Lower lobe of right lung (tissue), 2 donors: ENCODE results near the gene S100A1. TPM values are rescaled to one million over a fixed set of nuclear protein-coding genes. Genes with fewer than 3 reads are reported as not detected.

Experiments used
- ATAC-seq, 2 donors: fragments of 200-7000 bp; cut with Tn5 transposase; one replicate each; pipeline ENCODE4 v1.9.1; 2020 to 2022; ENCODE audit warnings: mild to moderate bottlenecking in 2 of 2, moderate library complexity in 2 of 2
- DNase-seq: peaks from one replicate; pipeline ENCODE4 v3.0.0-alpha.2; 2020
- H3K27ac ChIP-seq: fragments of 200-600 bp; one replicate; pipeline ENCODE4 v1.8.0; 2022
- H3K27me3 ChIP-seq: fragments of 200-600 bp; one replicate; pipeline ENCODE4 v1.8.0; 2022; ENCODE audit warnings: low read depth
- H3K36me3 ChIP-seq: fragments of 200-600 bp; one replicate; pipeline ENCODE4 v1.8.0; 2022; ENCODE audit warnings: mild to moderate bottlenecking
- H3K4me1 ChIP-seq: fragments of 200-600 bp; one replicate; pipeline ENCODE4 v1.8.0; 2022
- H3K4me3 ChIP-seq: fragments of 200-600 bp; one replicate; pipeline ENCODE4 v1.8.0; 2022; ENCODE audit warnings: mild to moderate bottlenecking
- H3K9me3 ChIP-seq: fragments of 200-600 bp; one replicate; pipeline ENCODE4 v1.8.0; 2022
- intact Hi-C: fragments of 100-400 bp; cut with DNase I; formaldehyde crosslinking; loops from one replicate; pipeline ENCODE4 v1.11.0; 2022
- total RNA-seq: library from RNA; stranded (reverse); fragmentation: NEBNext Ultra II Directional; extraction: Animal tissue kit (Norgen Biotek cat#: 25700); gene quantifications from one replicate; pipeline ENCODE4 v1.2.1, GENCODE V29; 2021
- TF ChIP-seq, protein P1 (sequence below): fragments of 200-600 bp; IDR thresholded peaks from one replicate; pipeline ENCODE4 v1.8.0; 2022; ENCODE audit warnings: antibody characterized with exemption, mild to moderate bottlenecking
- donor health status: DM: no; HTN: yes; CAD: no; lungs with severe emphysema.

The S100A1 gene
- total RNA-seq, 1 donor from 2014 or later = 0.71 TPM

DNA sequence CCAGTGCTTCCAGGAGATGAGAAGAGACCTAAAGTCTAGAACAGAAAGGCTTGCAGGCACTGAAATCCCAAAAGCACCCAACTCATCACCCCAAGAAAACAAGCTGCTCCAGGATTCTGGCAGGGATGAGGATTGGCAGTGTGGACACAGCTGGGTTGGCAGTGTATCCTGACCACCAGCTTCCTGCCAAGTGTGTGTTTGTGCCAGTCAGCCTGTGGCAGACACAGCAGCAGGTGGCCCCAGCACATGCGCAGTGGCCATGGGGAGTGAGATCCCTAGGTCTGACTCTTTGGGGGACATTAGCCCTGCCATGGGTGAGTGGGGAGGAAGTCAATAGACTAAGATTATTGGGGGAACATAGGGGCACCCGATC is 21.6 kb downstream of the S100A1 start:
- Histone ChIP-seq H3K27ac (no peak overlapping the region), H3K9me3 (no peaks in the 10 kb centered on the region), H3K36me3 (peaks cover 20% of the 10 kb centered on the region), H3K4me1 (peaks cover 20% of the 10 kb centered on the region), H3K4me3 (no peak overlapping the region), H3K27me3 (no peaks in the 10 kb centered on the region)
- peak in 1 of 2 donors; percentile 11 for ATAC-seq
- intact Hi-C loops = no loop called here
- DNase-seq = no peak
- TF ChIP-seq, protein P1, sequence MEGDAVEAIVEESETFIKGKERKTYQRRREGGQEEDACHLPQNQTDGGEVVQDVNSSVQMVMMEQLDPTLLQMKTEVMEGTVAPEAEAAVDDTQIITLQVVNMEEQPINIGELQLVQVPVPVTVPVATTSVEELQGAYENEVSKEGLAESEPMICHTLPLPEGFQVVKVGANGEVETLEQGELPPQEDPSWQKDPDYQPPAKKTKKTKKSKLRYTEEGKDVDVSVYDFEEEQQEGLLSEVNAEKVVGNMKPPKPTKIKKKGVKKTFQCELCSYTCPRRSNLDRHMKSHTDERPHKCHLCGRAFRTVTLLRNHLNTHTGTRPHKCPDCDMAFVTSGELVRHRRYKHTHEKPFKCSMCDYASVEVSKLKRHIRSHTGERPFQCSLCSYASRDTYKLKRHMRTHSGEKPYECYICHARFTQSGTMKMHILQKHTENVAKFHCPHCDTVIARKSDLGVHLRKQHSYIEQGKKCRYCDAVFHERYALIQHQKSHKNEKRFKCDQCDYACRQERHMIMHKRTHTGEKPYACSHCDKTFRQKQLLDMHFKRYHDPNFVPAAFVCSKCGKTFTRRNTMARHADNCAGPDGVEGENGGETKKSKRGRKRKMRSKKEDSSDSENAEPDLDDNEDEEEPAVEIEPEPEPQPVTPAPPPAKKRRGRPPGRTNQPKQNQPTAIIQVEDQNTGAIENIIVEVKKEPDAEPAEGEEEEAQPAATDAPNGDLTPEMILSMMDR = no peak

DNA sequence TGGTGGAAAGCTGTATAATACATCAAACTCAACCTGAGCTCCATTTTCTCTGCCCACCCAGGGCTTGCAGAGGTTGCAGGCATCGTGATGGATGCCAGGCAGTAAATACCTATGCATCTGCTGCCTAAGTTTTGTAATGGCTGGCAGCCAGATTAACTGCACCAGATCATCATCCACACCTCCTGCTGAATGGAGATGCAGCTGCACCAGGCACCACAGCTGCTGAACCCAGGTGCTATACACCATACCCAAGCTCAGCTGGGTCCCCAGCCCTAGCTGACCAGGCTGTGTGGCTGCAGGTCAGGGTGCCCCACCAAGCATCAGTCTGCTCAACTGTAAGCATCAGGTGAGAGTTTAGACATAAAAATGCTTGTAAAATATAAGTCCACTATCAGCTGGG is 23.5 kb downstream of the S100A1 start:
- ATAC-seq (no peak), DNase-seq (no peak)
- Histone ChIP-seq H3K27me3 (no peaks in the 10 kb centered on the region), H3K9me3 (no peaks in the 10 kb centered on the region), H3K36me3 (peaks cover 1% of the 10 kb centered on the region), H3K4me3 (no peak overlapping the region), H3K4me1 (peaks cover 19% of the 10 kb centered on the region), H3K27ac (no peak overlapping the region)
- TF ChIP-seq, protein P1 = no peak
- intact Hi-C loops = no loop called here

DNA sequence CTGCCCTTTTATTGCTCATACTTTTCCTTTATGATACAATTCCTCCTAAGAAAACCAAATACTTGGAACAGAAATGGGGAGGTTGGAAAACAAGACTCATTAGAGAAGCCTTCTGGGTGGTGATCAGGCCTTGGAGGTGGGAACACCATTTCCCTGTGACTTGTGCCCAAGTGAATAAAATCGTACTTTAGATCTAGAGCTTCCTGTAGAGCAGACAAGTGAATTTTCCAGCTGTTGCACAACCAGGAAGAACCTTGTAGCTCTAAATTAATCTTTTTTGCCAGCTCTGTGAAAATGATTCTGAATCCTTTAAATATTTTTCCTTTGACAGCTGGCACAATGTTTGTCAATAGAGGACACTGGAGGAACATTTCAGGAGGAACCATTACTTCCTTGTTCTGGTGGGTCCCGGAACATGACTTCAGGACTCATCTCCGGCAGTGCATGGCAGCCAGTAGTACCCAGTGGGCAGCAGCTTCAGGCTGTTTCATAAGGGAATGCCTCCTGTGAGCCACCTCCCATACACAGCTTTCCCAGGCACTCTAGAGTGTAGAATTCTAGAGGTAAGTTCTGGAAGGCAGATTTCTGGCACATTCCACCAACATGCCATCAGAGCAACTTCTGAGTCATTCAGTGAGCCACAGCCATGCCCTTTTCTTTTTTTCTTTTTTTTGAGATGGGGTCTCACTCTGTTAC is 24.7 kb downstream of the S100A1 start:
- intact Hi-C loops = no loop called here
- Histone ChIP-seq H3K4me3 (no peak overlapping the region), H3K36me3 (no peaks in the 10 kb centered on the region), H3K9me3 (no peaks in the 10 kb centered on the region), H3K4me1 (peaks cover 10% of the 10 kb centered on the region), H3K27me3 (no peaks in the 10 kb centered on the region), H3K27ac (peak overlapping the region; percentile 32)
- ATAC-seq (peak; percentile 67 to 68), DNase-seq (no peak)
- TF ChIP-seq, protein P1 = no peak

GRCh38 chr1:153655333-153655732 is 27.1 kb downstream of the S100A1 start:
- intact Hi-C loops = no loop called here
- peaks cover 24% of the 10 kb centered on the region for H3K4me1 ChIP-seq
- peak overlapping the region; percentile 58 for H3K27ac ChIP-seq
- TF ChIP-seq, protein P1 = no peak
- no peaks in the 10 kb centered on the region for H3K9me3 ChIP-seq
- no peak overlapping the region for H3K4me3 ChIP-seq
- DNase-seq = no peak
- H3K27me3 ChIP-seq = no peaks in the 10 kb centered on the region
- no peak for ATAC-seq
- no peaks in the 10 kb centered on the region for H3K36me3 ChIP-seq

- intact Hi-C loops = no loop called here
- TF ChIP-seq, protein P1 = peak; percentile 35
- H3K4me3 ChIP-seq = peak within 1 kb of the TSS; percentile 72
- H3K9me3 ChIP-seq = no peaks in the 10 kb centered on the region
- H3K4me1 ChIP-seq = peaks cover 14% of the 10 kb centered on the region
- peaks cover 30% of the 10 kb centered on the region for H3K36me3 ChIP-seq
- peak within 1 kb of the TSS; percentile 90 for H3K27ac ChIP-seq
- ATAC-seq = peak; percentile 98
- no peaks in the 10 kb centered on the region for H3K27me3 ChIP-seq
- DNase-seq = peak; percentile 95
These were observed 30.4 kb downstream of the S100A1 start, which contains the start of gene SNAPIN for GRCh38 chr1:153658400-153659174. SNAPIN (plus strand) TSS chr1:153658703; CDS start chr1:153658744, 41 bp downstream.
